Tibial nerve (tissue), 4 donors: ENCODE measurements around the gene AKR1E2. TPM values are rescaled to one million over a fixed set of nuclear protein-coding genes. Genes with fewer than 3 reads are reported as not detected.

Experiments used
- DNase-seq, 2 donors: peaks; one replicate each; pipeline ENCODE4 v3.0.0-alpha.2; 2019; ENCODE audit warnings: low spot score in 2 of 2
- H3K27ac ChIP-seq, 4 donors: fragments of 200-600 bp; sonication (generic) in 3 of 4; one replicate each; pipeline ENCODE4 v1.5.1; 2017 to 2019; ENCODE audit warnings: mild to moderate bottlenecking in 1 of 4
- H3K27me3 ChIP-seq, 2 donors: fragments of 200-600 bp; sonication (generic) in 1 of 2; one replicate each; pipeline versions ENCODE4 v1.5.1 to v1.6.0; 2017 to 2019
- H3K36me3 ChIP-seq, 3 donors: fragments of 200-600 bp; sonication (generic); one replicate each; pipeline ENCODE4 v1.5.1; 2018 to 2019
- H3K4me1 ChIP-seq, 4 donors: fragments of 200-600 bp; sonication (generic) in 3 of 4; one replicate each; pipeline ENCODE4 v1.5.1; 2017 to 2019
- H3K4me3 ChIP-seq, 4 donors: fragments of 200-600 bp; sonication (generic) in 3 of 4; one replicate each; pipeline ENCODE4 v1.5.1; 2017 to 2019; ENCODE audit warnings: mild to moderate bottlenecking in 1 of 4, moderate library complexity in 1 of 4
- H3K9me3 ChIP-seq, 4 donors: fragments of 200-600 bp; sonication (generic) in 3 of 4; one replicate each; pipeline ENCODE4 v1.5.1; 2017 to 2019
- CTCF ChIP-seq, 5 experiments: fragments of 200-600 bp in 3 of 5; fragments of 450-650 bp in 2 of 5; sonication (generic) in 3 of 5; IDR thresholded peaks; one replicate each; pipeline ENCODE4 v1.5.1; 2016 to 2019; ENCODE audit warnings: antibody characterized with exemption in 5 of 5, mild to moderate bottlenecking in 3 of 5, moderate library complexity in 2 of 5
- EP300 ChIP-seq, 2 donors: sonication (generic); formaldehyde crosslinking; IDR thresholded peaks; one replicate each; pipeline ENCODE4 v1.6.1; 2017; ENCODE audit warnings: antibody characterized with exemption in 2 of 2, mild to moderate bottlenecking in 1 of 2
- POLR2A ChIP-seq, 2 donors: fragments of 450-650 bp; IDR thresholded peaks; one replicate each; pipeline ENCODE4 v1.6.1; 2017; ENCODE audit warnings: antibody characterized with exemption in 2 of 2, mild to moderate bottlenecking in 2 of 2, moderate library complexity in 2 of 2
- WGBS, 2 donors: methylation state at CpG; one replicate each; pipeline ENCODE4 v1.1.5; 2018; 5-methylcytosine and 5-hydroxymethylcytosine counted together
- total RNA-seq, 4 donors: library from RNA; depleted of rRNA; stranded (reverse); fragments of >200 nt; gene quantifications; one replicate each; pipeline ENCODE4 v1.1.0, GENCODE V29; 2016

AKR1E2 gene
- total RNA-seq, 4 donors from 2014 or later: 12.7 to 24.3 (median 21.3) TPM

GRCh38 chr10:4887501-4887900 lies 61.5 kb downstream of the AKR1E2 start:
- Histone ChIP-seq H3K9me3 (no peaks in the 10 kb centered on the region), H3K4me1 (no peaks in the 10 kb centered on the region), H3K36me3 (no peaks in the 10 kb centered on the region), H3K27ac (no peak overlapping the region), H3K4me3 (no peak overlapping the region), H3K27me3 (no peaks in the 10 kb centered on the region)
- WGBS, 2 donors: 79 to 84% methylated on average over 9 of the region's 9 CpGs
- TF ChIP-seq CTCF (IDR thresholded peaks at IDR 0.05) (no peak), EP300 (IDR thresholded peaks at IDR 0.05) (no peak), POLR2A (IDR thresholded peaks at IDR 0.05) (no peak)
- DNase-seq: no peak

DNA sequence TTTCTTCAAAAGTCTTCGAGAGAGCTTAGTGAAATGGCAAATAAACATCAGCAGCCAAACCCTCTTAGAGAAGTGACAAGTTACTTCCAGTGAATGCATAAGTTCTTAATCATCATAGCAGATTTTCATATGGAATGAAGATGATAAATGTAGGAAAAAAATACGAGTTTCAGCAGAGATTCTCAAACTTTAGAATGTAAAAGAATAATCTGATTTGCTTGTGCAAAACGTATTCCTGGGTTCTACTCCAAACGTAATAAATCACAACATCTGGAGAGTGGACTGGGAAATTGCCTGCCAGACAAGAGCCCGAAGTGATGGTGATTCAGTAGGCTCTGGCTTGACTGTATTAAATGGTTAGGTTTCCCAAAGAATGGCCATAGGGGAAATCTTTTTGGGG lies 62.2 kb downstream of the AKR1E2 start:
- Histone ChIP-seq H3K27ac (no peak overlapping the region), H3K36me3 (no peaks in the 10 kb centered on the region), H3K27me3 (no peaks in the 10 kb centered on the region), H3K4me1 (no peaks in the 10 kb centered on the region), H3K4me3 (no peak overlapping the region), H3K9me3 (no peaks in the 10 kb centered on the region)
- 54 to 62% methylated on average over 5 of the region's 5 CpGs for WGBS, 2 donors
- TF ChIP-seq POLR2A (IDR thresholded peaks at IDR 0.05) (no peak), EP300 (IDR thresholded peaks at IDR 0.05) (no peak), CTCF (IDR thresholded peaks at IDR 0.05) (no peak)
- no peak for DNase-seq

DNA sequence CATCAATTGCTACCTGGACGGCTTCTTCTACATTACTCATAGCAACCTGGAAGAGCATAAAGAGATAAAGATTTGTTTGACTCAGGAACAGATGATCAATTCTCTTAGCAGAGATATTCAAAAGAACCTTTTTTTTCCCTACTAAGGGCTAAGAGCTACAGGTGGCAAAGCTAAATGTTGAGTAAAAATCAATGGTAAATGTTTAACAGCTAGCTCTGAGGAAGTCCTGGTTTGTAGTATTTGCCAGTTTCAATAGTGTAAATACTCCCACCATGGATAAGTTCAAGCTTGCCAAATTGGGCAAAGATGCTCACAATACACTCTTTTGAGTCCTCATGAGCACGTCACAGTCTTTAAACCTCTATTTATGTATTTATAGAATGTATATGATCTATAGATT lies 64.0 kb downstream of the AKR1E2 start:
- TF ChIP-seq POLR2A (IDR thresholded peaks at IDR 0.05): no peak
- no peak for TF ChIP-seq EP300 (IDR thresholded peaks at IDR 0.05)
- TF ChIP-seq CTCF (IDR thresholded peaks at IDR 0.05): no peak
- Histone ChIP-seq H3K27me3 (no peaks in the 10 kb centered on the region), H3K9me3 (no peaks in the 10 kb centered on the region), H3K4me3 (no peak overlapping the region), H3K4me1 (no peaks in the 10 kb centered on the region), H3K36me3 (no peaks in the 10 kb centered on the region), H3K27ac (no peak overlapping the region)
- WGBS, 2 donors: 83 to 90% methylated on average over 2 of the region's 2 CpGs
- DNase-seq: no peak

GRCh38 chr10:4892681-4893080 lies 66.7 kb downstream of the AKR1E2 start:
- TF ChIP-seq CTCF (IDR thresholded peaks at IDR 0.05): no peak
- TF ChIP-seq POLR2A (IDR thresholded peaks at IDR 0.05): no peak
- TF ChIP-seq EP300 (IDR thresholded peaks at IDR 0.05): no peak
- Histone ChIP-seq H3K27me3 (no peaks in the 10 kb centered on the region), H3K27ac (no peak overlapping the region), H3K36me3 (no peaks in the 10 kb centered on the region), H3K9me3 (no peaks in the 10 kb centered on the region), H3K4me3 (no peak overlapping the region), H3K4me1 (no peaks in the 10 kb centered on the region)
- WGBS, 2 donors: 48 to 51% methylated on average over 2 of the region's 2 CpGs
- no peak for DNase-seq

DNA sequence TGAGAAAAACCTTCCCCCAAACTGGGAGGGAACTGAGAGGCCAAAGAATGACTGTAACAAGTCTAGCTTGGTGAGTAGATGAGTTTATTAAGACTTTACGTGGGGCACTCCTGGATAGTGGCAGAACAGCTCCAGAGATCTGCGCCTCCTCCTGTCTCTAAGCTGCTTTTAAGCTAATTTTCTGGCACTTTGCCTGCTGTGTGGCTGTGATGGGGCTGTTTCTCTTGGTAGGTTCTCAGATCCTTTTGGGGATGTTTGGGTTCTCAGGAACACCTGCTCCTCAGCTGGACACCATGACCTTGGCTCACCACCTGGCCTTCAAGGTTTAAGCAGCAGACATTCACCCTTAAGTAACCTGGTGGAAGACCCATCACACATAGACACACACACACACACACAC lies 68.3 kb downstream of the AKR1E2 start:
- DNase-seq: no peak
- no peak for TF ChIP-seq CTCF (IDR thresholded peaks at IDR 0.05)
- no peak for TF ChIP-seq POLR2A (IDR thresholded peaks at IDR 0.05)
- no peak for TF ChIP-seq EP300 (IDR thresholded peaks at IDR 0.05)
- Histone ChIP-seq H3K27ac (no peak overlapping the region), H3K36me3 (no peaks in the 10 kb centered on the region), H3K9me3 (no peaks in the 10 kb centered on the region), H3K4me1 (no peaks in the 10 kb centered on the region), H3K27me3 (no peaks in the 10 kb centered on the region), H3K4me3 (no peak overlapping the region)
- WGBS, 2 donors: 86 to 94% methylated on average over 2 of the region's 2 CpGs

Other genes with a start within 250 kb of the AKR1E2 start
- 10 to 100 TPM; 47.1 to 94.8 (median 77.5) TPM for gene AKR1C1, start 137.2 kb downstream of the AKR1E2 start, total RNA-seq
- 10 to 100 TPM; 24.7 to 52.2 (median 39.6) TPM for gene AKR1C2, start 177.7 kb downstream of the AKR1E2 start, total RNA-seq